NK-92 treated with Interleukin-12 subunit alpha and Interleukin-12 subunit beta, amount 100 ng/mL, for 24 hours (cell line): ENCODE measurements around the gene PMPCB.
"Not testable (repeated sequence)": the region's sequence is repeated elsewhere in the genome, so short reads cannot be mapped to it uniquely, and the experiment has no call there.

Experiments used
- DNase-seq: peaks from one replicate; lab custom pipeline; 2025; lab: John Stamatoyannopoulos, UW

Gene PMPCB, protein sequence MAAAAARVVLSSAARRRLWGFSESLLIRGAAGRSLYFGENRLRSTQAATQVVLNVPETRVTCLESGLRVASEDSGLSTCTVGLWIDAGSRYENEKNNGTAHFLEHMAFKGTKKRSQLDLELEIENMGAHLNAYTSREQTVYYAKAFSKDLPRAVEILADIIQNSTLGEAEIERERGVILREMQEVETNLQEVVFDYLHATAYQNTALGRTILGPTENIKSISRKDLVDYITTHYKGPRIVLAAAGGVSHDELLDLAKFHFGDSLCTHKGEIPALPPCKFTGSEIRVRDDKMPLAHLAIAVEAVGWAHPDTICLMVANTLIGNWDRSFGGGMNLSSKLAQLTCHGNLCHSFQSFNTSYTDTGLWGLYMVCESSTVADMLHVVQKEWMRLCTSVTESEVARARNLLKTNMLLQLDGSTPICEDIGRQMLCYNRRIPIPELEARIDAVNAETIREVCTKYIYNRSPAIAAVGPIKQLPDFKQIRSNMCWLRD

GRCh38 chr7:103296901-103297836 is at the start of gene PMPCB:
TSS of gene PMPCB (plus strand) at chr7:103297435. CDS start at chr7:103297460, 25 bp downstream.
- peak; percentile 94 for DNase-seq

DNA sequence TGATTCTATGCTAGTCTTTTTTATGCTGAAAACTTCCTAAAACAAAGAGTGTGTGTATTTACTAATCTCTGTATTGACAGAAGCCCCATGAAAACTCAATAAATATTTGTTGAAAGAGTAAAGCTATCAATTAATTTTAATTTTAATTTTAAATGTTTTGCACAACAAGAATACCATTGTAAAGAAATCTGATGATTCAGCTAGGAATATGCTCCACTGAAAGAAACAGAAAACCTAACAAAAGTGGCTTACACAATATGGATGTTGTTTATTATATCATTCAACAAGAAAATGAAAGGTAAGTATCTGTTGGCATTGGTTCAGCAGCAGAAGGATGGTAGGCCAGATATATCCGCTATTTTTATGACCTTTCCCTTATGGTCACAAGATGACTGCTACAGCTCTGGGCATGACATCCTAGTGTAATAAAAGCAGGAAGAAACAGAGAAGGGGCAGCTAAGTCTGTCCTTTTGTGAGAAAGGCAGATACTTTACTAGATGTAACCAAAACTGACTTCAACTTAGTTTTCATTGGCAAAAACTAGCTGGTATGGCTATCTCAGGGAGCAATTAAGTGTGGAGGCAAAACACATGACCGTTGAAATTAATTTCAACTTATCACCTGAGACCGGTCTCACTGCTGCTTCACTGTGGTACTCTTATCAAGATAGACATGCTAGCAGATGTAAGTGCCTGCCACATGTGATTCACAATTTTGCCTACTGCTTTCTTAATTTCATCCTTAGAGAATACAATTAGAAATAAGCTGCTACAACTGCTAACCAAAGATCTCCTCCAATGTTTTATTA is 43.3 kb upstream of the PMPCB start:
- DNase-seq: not testable (repeated sequence)

- DNase-seq: not testable (repeated sequence)
Measured at GRCh38 chr7:103264054-103264453, 33.2 kb upstream of the PMPCB start.

DNA sequence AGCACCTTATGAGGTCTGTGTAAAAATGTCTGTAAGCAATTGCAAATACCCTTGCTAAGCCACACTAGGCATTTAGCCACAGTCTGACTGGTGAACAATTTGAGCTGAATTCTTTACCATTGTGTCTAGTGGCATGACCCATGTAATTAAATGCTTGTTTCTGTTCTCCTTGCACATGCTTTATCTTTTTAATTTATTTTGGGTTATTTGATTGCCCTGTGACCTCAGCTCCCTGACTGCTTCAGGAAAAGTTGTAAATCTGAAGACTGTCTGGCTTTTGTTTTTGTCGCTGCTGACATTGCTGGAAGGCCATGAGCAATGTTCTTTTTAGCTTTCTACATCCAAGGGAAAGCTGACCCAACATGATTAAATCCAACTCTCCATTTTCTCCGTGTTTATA is 31.0 kb upstream of the PMPCB start:
- not testable (repeated sequence) for DNase-seq

GRCh38 chr7:103273374-103273773 is 23.9 kb upstream of the PMPCB start:
- DNase-seq: not testable (repeated sequence)

- not testable (repeated sequence) for DNase-seq
Measured at GRCh38 chr7:103274867-103275266, 22.4 kb upstream of the PMPCB start.

DNA sequence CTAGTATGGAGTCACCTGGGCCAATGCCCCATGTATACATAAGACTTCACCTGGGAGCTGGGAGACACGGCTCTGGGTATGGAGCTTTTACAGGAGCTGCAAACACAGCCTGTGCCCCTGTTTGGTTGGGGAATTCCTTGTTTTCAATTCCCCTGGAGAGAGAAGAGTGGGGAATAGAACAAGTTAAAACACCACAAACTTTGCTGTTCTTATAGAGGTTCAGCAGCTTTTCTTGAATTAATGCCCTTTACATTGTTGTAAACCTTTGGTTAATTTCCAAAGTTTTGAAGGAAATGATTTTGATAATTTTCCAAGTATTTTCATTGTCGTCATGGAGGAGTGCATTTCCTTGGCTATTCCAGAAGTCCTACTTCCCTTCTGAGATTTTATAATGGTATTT is 19.0 kb upstream of the PMPCB start:
- not testable (repeated sequence) for DNase-seq

DNA sequence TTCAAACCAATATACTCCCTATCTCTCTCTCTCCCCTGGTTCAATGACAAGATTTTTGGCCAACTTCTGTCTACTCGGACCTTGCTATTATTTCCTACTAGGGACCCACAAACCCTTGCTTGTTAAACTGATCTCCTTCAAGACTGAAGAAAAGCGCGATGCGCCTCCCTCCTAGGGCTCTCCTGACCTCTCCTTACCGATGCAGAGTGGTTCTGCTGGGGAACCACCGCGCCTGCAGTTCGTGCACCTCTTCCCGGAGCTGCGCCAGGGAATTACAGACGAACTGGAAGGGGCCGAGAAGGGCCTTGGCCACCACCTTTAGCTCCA is 17.6 kb upstream of the PMPCB start:
- not testable (repeated sequence) for DNase-seq

DNA sequence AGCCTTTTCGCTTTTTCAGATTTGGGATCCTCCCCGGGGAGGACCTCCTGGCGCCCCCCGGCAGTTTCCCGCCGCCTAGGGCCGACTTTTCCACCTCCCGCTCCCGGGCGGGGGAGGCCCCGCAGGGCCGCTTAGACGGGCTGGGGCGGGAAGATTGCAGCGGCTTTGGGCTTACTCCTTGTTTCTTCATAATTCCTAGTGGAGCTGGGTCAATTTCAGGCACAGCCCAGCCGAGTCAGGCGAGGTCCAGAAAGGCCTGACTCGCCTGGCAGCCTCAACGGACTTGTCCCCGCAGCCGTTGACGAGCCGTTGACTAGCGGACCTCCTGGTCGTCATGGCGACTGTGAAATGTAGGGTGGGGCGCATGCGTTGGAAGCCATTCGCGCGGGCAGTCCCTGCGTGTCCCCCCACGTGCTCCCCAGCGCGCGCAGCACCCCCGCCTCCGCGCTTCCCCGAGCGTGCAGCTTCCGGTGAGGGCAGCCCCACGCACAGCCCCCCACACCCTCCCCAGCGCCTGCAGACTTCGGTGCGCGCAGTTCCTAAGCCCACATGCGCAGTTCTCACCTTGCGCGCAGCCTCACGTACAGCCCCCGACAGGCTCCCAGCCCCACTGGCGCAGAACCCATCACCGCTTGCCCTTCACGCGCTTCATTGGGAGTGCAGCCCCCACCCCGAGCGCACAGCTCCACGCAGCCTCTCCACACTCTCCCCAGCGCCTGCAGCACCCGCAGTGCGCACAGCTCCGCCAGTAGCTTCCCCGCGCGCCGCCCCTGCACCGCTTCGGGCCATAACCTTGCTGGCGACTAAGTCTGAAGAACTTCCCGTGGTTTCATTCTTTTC is 17.1 kb upstream of the PMPCB start:
- peak; percentile 90 for DNase-seq

GRCh38 chr7:103280803-103281155 is 16.5 kb upstream of the PMPCB start:
- DNase-seq: not testable (repeated sequence)

DNA sequence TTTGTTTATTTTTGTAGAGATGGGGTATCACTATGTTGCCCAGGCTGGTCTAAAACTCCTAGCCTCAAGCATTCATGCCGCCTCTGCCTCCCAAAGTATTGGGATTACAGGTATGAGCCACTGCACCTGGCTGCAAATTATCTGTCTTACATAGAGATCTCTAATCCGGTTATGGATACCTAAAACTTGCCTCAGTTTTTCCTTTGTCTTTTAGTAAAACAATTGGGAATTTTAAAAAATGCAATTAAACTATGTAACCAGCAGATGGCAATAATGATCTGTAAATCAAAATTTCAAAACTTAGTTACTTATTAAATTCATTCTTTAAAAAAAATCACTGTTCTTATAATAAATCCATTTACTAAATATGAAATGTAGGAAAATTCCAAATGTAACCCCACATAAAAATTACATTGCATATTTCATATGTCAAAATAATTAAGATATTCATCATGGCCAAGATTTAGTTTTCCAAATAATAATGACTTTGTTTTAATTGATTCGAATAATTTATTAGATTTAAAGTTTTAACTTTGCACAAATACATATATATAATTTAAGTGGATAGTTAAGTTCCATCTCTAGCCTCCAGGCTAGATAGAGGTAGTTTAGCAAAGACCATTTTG is 14.3 kb upstream of the PMPCB start:
- DNase-seq: not testable (repeated sequence)

GRCh38 chr7:103292122-103292521 is 5.1 kb upstream of the PMPCB start:
- DNase-seq: no peak

- DNase-seq: no peak
Measured at GRCh38 chr7:103293526-103293925, 3.7 kb upstream of the PMPCB start.

DNA sequence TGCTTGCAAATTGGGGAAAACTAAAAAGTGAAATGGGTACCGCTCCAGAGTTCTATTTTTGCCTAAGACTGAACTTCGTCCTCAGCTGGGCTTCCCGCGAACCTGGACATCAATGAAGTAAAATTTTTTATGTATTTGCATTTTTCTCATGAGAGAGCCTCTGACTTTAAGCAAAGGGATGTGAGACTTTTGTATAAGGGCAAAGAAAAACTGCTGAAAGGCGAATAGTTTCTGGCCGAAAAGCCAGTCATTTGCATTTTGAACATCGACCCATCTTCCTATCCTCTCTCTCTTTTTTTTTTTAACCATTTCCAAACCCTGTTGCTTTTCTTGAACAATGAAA is 573 bp downstream of the PMPCB start:
- no peak for DNase-seq

GRCh38 chr7:103299660-103300059 is 2.4 kb downstream of the PMPCB start:
- no peak for DNase-seq

GRCh38 chr7:103301441-103301840 is 4.2 kb downstream of the PMPCB start:
- no peak for DNase-seq

DNA sequence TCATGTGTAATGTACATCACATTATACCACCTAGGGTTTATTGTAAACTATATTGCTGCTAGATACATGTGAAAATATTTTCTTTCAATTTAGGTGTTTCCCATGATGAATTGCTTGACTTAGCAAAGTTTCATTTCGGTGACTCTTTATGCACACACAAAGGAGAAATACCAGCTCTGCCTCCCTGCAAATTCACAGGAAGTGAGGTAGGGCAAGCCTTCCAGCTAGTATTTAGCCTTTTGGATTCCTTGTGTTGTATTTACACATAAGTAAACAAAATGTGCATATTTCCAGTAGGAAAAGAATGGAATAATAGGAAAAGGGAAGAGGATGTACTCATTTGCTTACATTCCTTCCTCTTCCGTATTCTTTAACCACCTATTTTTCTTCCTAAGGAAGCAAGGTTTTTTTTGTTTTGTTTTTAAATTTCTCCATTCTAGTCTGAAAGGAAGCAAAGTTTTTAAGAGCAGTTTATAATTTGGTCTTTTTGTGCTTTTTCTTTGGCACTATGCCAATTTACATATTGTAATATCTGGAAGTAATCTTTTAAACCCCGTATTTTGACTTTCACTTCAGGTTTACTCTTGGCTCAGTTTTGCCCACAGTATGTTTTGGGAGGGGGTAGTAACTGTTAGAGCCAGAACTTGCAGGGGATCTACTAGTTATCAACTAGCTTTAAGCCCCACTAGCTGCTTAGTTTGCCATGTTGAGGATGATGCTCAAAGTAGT is 10.4 kb downstream of the PMPCB start:
- no peak for DNase-seq

GRCh38 chr7:103314852-103315251 is 17.6 kb downstream of the PMPCB start:
- no peak for DNase-seq

DNA sequence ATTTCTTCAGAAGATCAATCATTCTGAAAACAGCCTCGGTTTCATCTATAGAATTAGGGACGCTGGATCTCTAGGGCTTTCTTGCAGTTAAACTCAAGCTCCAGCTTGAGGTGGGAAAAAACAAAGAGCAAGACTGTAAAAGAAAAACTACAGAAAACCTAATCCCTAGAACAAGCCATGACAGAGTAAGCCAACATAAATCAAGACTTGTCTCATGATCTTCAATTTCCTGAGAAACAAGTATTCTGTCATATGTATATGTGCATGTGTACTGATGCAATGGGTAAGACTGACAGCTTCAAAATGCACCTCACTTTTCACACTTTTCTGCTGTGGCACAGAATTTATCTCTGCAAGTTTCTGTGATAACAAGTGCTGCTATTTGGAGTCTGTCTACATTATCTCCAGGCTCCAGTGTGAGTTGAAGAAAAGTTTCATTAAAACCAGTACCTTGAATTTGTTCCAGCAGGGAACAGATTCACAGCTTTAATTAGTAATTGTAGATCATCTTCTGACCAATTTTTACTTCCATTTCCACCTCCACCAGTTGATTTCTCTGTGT is 19.2 kb downstream of the PMPCB start:
- no peak for DNase-seq

GRCh38 chr7:103317009-103317408 is 19.8 kb downstream of the PMPCB start:
- no peak for DNase-seq
